HEK293 (cell line): Measurements from ENCODE around the gene ZNF816.
A peak's percentile ranks its signal among the peaks of the same experiment; 100 is the strongest.

ENCODE experiments used
- CTCF ChIA-PET: fragments of 350-600 bp; formaldehyde crosslinking; extraction: SDS; loops from one replicate; lab custom pipeline; 2021; ENCODE audit warnings: antibody characterized with exemption; lab: Yijun Ruan, JAX
- POLR2A ChIA-PET: fragments of 300-600 bp; formaldehyde crosslinking; extraction: SDS; loops from one replicate; lab custom pipeline; 2020; ENCODE audit warnings: antibody characterized with exemption, inconsistent platforms; lab: Yijun Ruan, JAX
- H3K27ac ChIP-seq: fragments of 200-500 bp; sonication (Bioruptor generic); 2 replicates; pipeline ENCODE4 v1.5.1; 2014; ENCODE audit warnings: low read depth, low read length, control low read depth, inconsistent platforms; ENCODE audit errors: extremely low read depth
- H3K36me3 ChIP-seq, 2 experiments: fragments of 200-500 bp in 1 of 2; sonication (Bioruptor generic) in 1 of 2; 1 replicate in 1 of 2; 2 replicates in 1 of 2; pipeline ENCODE4 v1.5.1; 2014 to 2017; ENCODE audit warnings: inconsistent platforms in 2 of 2, low read length in 2 of 2; ENCODE audit not compliant: control insufficient read depth in 2 of 2, insufficient read depth in 1 of 2
- H3K4me1 ChIP-seq: fragments of 200-500 bp; sonication (Bioruptor generic); 2 replicates; pipeline ENCODE4 v1.5.1; 2014; ENCODE audit warnings: mild to moderate bottlenecking, low read length, inconsistent platforms; ENCODE audit not compliant: control insufficient read depth, insufficient read depth
- H3K4me3 ChIP-seq: 2 replicates; pipeline ENCODE4 v1.5.1; 2011; ENCODE audit warnings: low read depth, mild to moderate bottlenecking, control low read depth, low read length, moderate library complexity
- H3K9me3 ChIP-seq: fragments of 200-500 bp; sonication (Bioruptor generic); 2 replicates; pipeline ENCODE4 v1.5.1; 2014; ENCODE audit warnings: low read depth, low read length, inconsistent platforms; ENCODE audit not compliant: control insufficient read depth, insufficient read depth
- BCL11A ChIP-seq: fragments of 450-650 bp; formaldehyde crosslinking; IDR thresholded peaks from 2 replicates; pipeline ENCODE4 v1.5.1; 2016; ENCODE audit warnings: low read depth, missing biosample characterization, missing genetic modification characterization
- GLIS1 ChIP-seq: fragments of 450-650 bp; formaldehyde crosslinking; IDR thresholded peaks from 2 replicates; pipeline ENCODE4 v1.5.1; 2016; ENCODE audit warnings: missing biosample characterization, missing genetic modification characterization
- HOXA7 ChIP-seq: sonication (generic); formaldehyde crosslinking; IDR thresholded peaks from 2 replicates; pipeline ENCODE4 v1.8.1; 2022; ENCODE audit warnings: missing genetic modification reagents, borderline replicate concordance
- KLF7 ChIP-seq: fragments of 450-650 bp; formaldehyde crosslinking; IDR thresholded peaks from 2 replicates; pipeline ENCODE4 v1.5.1; 2016; ENCODE audit warnings: missing biosample characterization, missing genetic modification characterization, borderline replicate concordance
- KLF8 ChIP-seq: fragments of 450-650 bp; formaldehyde crosslinking; IDR thresholded peaks from 2 replicates; pipeline ENCODE4 v1.5.1; 2016; ENCODE audit warnings: missing biosample characterization, missing genetic modification characterization
- MZF1 ChIP-seq: fragments of 450-650 bp; formaldehyde crosslinking; IDR thresholded peaks from 2 replicates; pipeline ENCODE4 v1.5.1; 2017; ENCODE audit warnings: missing biosample characterization, missing genetic modification characterization, borderline replicate concordance
- PATZ1 ChIP-seq: fragments of 450-650 bp; formaldehyde crosslinking; IDR thresholded peaks from 2 replicates; pipeline ENCODE4 v1.5.1; 2016; ENCODE audit warnings: missing biosample characterization, missing genetic modification characterization
- SALL2 ChIP-seq: fragments of 450-650 bp; formaldehyde crosslinking; IDR thresholded peaks from 2 replicates; pipeline ENCODE4 v1.5.0; 2017; ENCODE audit warnings: missing biosample characterization, mild to moderate bottlenecking, missing genetic modification characterization, borderline replicate concordance
- SP3 ChIP-seq: fragments of 450-650 bp; formaldehyde crosslinking; IDR thresholded peaks from 2 replicates; pipeline ENCODE4 v1.5.1; 2016; ENCODE audit warnings: missing biosample characterization, missing genetic modification characterization
- SP7 ChIP-seq: fragments of 450-650 bp; formaldehyde crosslinking; IDR thresholded peaks from 2 replicates; pipeline ENCODE4 v1.5.1; 2016; ENCODE audit warnings: missing biosample characterization, missing genetic modification characterization
- TSHZ1 ChIP-seq: fragments of 450-650 bp; formaldehyde crosslinking; IDR thresholded peaks from 2 replicates; pipeline ENCODE4 v1.5.1; 2016; ENCODE audit warnings: missing biosample characterization, missing genetic modification characterization, borderline replicate concordance
- ZBTB1 ChIP-seq: fragments of 450-650 bp; formaldehyde crosslinking; IDR thresholded peaks from 2 replicates; pipeline ENCODE4 v1.5.1; 2016; ENCODE audit warnings: missing biosample characterization, missing genetic modification characterization
- ZNF202 ChIP-seq: fragments of 450-650 bp; formaldehyde crosslinking; IDR thresholded peaks from 2 replicates; pipeline ENCODE4 v1.5.1; 2016; ENCODE audit warnings: missing biosample characterization, missing genetic modification characterization, borderline replicate concordance
- ZNF302 ChIP-seq: fragments of 450-650 bp; formaldehyde crosslinking; IDR thresholded peaks from 2 replicates; pipeline ENCODE4 v1.5.1; 2016; ENCODE audit warnings: missing biosample characterization, missing genetic modification characterization, low read depth
- ZNF335 ChIP-seq: fragments of 450-650 bp; formaldehyde crosslinking; conservative IDR thresholded peaks from 2 replicates; pipeline ENCODE4 v1.5.1; 2016; ENCODE audit warnings: missing biosample characterization, missing genetic modification characterization
- ZNF341 ChIP-seq: fragments of 450-650 bp; formaldehyde crosslinking; IDR thresholded peaks from 2 replicates; pipeline ENCODE4; 2016; ENCODE audit warnings: low read depth, missing biosample characterization, missing genetic modification characterization
- ZNF362 ChIP-seq: fragments of 450-650 bp; formaldehyde crosslinking; IDR thresholded peaks from 2 replicates; pipeline ENCODE4 v1.5.1; 2016; ENCODE audit warnings: missing biosample characterization, missing genetic modification characterization
- ZNF391 ChIP-seq: fragments of 450-650 bp; formaldehyde crosslinking; IDR thresholded peaks from 2 replicates; pipeline ENCODE4 v1.5.1; 2016; ENCODE audit warnings: low read depth, missing biosample characterization, missing genetic modification characterization, borderline replicate concordance
- ZNF561 ChIP-seq: fragments of 450-650 bp; IDR thresholded peaks from 2 replicates; pipeline ENCODE4 v1.5.1; 2018; ENCODE audit warnings: missing biosample characterization, missing genetic modification characterization, borderline replicate concordance
- ZNF626 ChIP-seq: fragments of 450-650 bp; sonication (Bioruptor Pico); formaldehyde crosslinking; IDR thresholded peaks from 2 replicates; pipeline ENCODE4 v1.5.1; 2018; ENCODE audit warnings: missing biosample characterization, missing genetic modification characterization, inconsistent platforms
- ZSCAN5A ChIP-seq: fragments of 450-650 bp; formaldehyde crosslinking; IDR thresholded peaks from 2 replicates; pipeline ENCODE4 v1.5.1; 2016; ENCODE audit warnings: missing biosample characterization, missing genetic modification characterization

ZNF816 gene

GRCh38 chr19:52943134-52943883 lies 19.4 kb downstream of the ZNF816 start:
- ChIA-PET CTCF (interaction anchor here (0.6 kb wide), 1 partner anchor 828 kb away, joined by 4 read pairs; no protein-coding TSS in a partner anchor), POLR2A (interaction anchor here (0.6 to 1.0 kb wide), 2 partner anchors 20 to 86 kb away, joined by 4 read pairs; partner anchors contain the start of gene ZNF816)
- no peaks in the 10 kb centered on the region for H3K9me3 ChIP-seq
- H3K27ac ChIP-seq: no peak overlapping the region
- H3K4me3 ChIP-seq: peak overlapping the region; percentile 86
- H3K36me3 ChIP-seq: no peaks in the 10 kb centered on the region
- no peaks in the 10 kb centered on the region for H3K4me1 ChIP-seq
- TF ChIP-seq ZNF626: no peak
- TF ChIP-seq ZNF341 (tag by site-specific recombination): 0 out of 2 replicates have a peak, but pooled peaks have one; percentile 57
- TF ChIP-seq PATZ1 (tag by site-specific recombination): peak; percentile 50; the same call in 1 of the 2 replicates
- TF ChIP-seq GLIS1 (tag by site-specific recombination): peak; percentile 95
- TF ChIP-seq ZNF202 (tag by site-specific recombination): no peak
- no peak for TF ChIP-seq KLF7 (tag by site-specific recombination)
- TF ChIP-seq ZNF335: peak; percentile 64
- 0 out of 2 replicates have a peak, but pooled peaks have one; percentile 63 for TF ChIP-seq ZNF362
- no peak for TF ChIP-seq ZBTB1 (tag by site-specific recombination)

- no peak overlapping the region for H3K27ac ChIP-seq
- H3K36me3 ChIP-seq: no peaks in the 10 kb centered on the region
- no peaks in the 10 kb centered on the region for H3K9me3 ChIP-seq
- peak overlapping the region; percentile 86 for H3K4me3 ChIP-seq
- no peaks in the 10 kb centered on the region for H3K4me1 ChIP-seq
- ChIA-PET POLR2A (interaction anchor here (0.6 to 1.0 kb wide), 2 partner anchors 20 to 85 kb away, joined by 4 read pairs; partner anchors contain the start of gene ZNF816), CTCF (no interaction called here)
- no peak for TF ChIP-seq MZF1 (tag by site-specific recombination)
- no peak for TF ChIP-seq ZNF391 (tag by site-specific recombination)
- peak; percentile 69 for TF ChIP-seq SP3
- TF ChIP-seq HOXA7: no peak
- no peak for TF ChIP-seq ZSCAN5A (tag by site-specific recombination)
- TF ChIP-seq SALL2 (tag by site-specific recombination): no peak
- TF ChIP-seq KLF8: 0 out of 2 replicates have a peak, but pooled peaks have one; percentile 16
- TF ChIP-seq TSHZ1 (tag by site-specific recombination): no peak
- no peak; the same call in 1 of the 2 replicates for TF ChIP-seq ZNF561 (tag by site-specific recombination)
- TF ChIP-seq SP7 (tag by site-specific recombination): peak; percentile 69
- TF ChIP-seq BCL11A (tag by site-specific recombination): no peak
- no peak for TF ChIP-seq ZNF302 (tag by site-specific recombination)
Observed at GRCh38 chr19:52942386-52943133, 20.1 kb downstream of the ZNF816 start.
